Measurements from ENCODE around the gene ATAD3C. TPM values are rescaled to one million over a fixed set of nuclear protein-coding genes. Genes with fewer than 3 reads are reported as not detected.

Gene ATAD3C
- total RNA-seq: not detected in 2 replicates

GRCh38 chr1:1449099-1449739 is at the start of gene ATAD3C:
TSS of gene ATAD3C (plus strand) at chr1:1449689. CDS start at chr1:1450684, 995 bp downstream.

GRCh38 chr1:1406821-1407635 is 42.5 kb upstream of the ATAD3C start, which contains the start of gene MRPL20:
TSS of gene MRPL20 (minus strand) at chr1:1407293. CDS start at chr1:1407217, 76 bp downstream.

GRCh38 chr1:1421147-1421906 is 28.2 kb upstream of the ATAD3C start, which contains the start of gene ANKRD65:
TSS of gene ANKRD65 (minus strand) at chr1:1421276. CDS start at chr1:1421005, 271 bp downstream.

GRCh38 chr1:1435106-1435903 is 14.2 kb upstream of the ATAD3C start, which contains the start of gene VWA1:
TSS of gene VWA1 (plus strand) at chr1:1435690. CDS start at chr1:1435749, 59 bp downstream.

GRCh38 chr1:1471389-1472052 is 22.0 kb downstream of the ATAD3C start, which contains the start of gene ATAD3B:
TSS of gene ATAD3B (plus strand) at chr1:1471765. CDS start at chr1:1471885, 120 bp downstream.

DNA sequence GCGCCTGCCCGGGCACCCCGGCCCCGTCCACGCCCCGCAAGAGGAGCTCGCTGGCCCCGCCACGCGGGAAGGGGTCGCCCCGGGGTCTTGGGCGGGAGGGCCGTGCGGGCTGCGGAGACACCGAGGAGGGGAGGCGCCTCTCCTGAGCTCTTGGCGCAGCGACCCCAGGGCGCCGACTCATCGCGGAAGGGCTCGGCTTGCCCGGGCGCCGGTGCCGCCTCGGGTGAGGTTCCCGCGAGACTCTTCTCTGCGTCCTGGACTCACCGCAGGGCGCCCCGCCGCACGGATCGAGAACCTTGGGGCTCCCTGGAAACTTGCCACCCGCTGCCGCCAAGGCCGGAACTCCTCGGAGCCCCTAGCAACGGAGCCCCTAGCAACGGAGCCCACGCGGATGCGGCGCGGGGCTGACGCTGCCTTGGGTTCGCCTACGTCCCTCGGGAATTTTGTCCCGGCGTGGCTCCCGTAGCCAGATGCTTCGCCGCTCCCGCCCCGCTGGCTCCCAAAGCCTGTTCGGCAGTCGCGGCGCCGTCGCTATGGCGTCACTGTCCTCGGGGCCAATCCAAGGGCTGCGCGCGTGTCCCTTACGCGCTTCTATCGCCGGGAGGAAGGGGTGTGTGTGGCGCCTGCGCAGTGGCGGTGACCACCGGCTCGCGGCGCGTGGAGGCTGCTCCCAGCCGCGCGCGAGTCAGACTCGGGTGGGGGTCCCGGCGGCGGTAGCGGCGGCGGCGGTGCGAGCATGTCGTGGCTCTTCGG is 62.2 kb downstream of the ATAD3C start, which contains the start of gene ATAD3A:
ATAD3A (plus strand) TSS at position 630 of the 753 bp plus-strand sequence; CDS start at position 737, 107 bp downstream.

Other genes starting within 250 kb of the ATAD3C start
- gene TNFRSF18, start 243.1 kb upstream of the ATAD3C start, total RNA-seq: 4.1 TPM in 1 of 2 replicates, not detected in the other
- gene TNFRSF4, start 235.5 kb upstream of the ATAD3C start, total RNA-seq: 3.3 and 5.9 TPM in 2 replicates
- 201 and 230 TPM in 2 replicates for gene SDF4, start 217.7 kb upstream of the ATAD3C start, total RNA-seq
- 32.1 and 35.6 TPM in 2 replicates for gene B3GALT6, start 217.5 kb upstream of the ATAD3C start, total RNA-seq
- gene C1QTNF12, start 203.0 kb upstream of the ATAD3C start, total RNA-seq: 0.25 and 0.93 TPM in 2 replicates
- gene UBE2J2, start 175.8 kb upstream of the ATAD3C start, total RNA-seq: 37.2 and 39.1 TPM in 2 replicates
- gene SCNN1D, start 169.3 kb upstream of the ATAD3C start, total RNA-seq: 0.44 and 1.2 TPM in 2 replicates
- 24.8 and 30.2 TPM in 2 replicates for gene ACAP3, start 141.8 kb upstream of the ATAD3C start, total RNA-seq
- gene PUSL1, start 141.1 kb upstream of the ATAD3C start, total RNA-seq: 32.4 and 33.3 TPM in 2 replicates
- 55.9 and 57.5 TPM in 2 replicates for gene INTS11, start 125.0 kb upstream of the ATAD3C start, total RNA-seq
- 23.7 and 25.1 TPM in 2 replicates for gene CPTP, start 124.9 kb upstream of the ATAD3C start, total RNA-seq
- gene TAS1R3, start 118.4 kb upstream of the ATAD3C start, total RNA-seq: 0.06 TPM in 1 of 2 replicates, not detected in the other
- gene DVL1, start 100.3 kb upstream of the ATAD3C start, total RNA-seq: 34.1 and 38.3 TPM in 2 replicates
- 630 and 641 TPM in 2 replicates for gene MXRA8, start 91.1 kb upstream of the ATAD3C start, total RNA-seq
- 105 and 109 TPM in 2 replicates for gene AURKAIP1, start 74.5 kb upstream of the ATAD3C start, total RNA-seq
- gene CCNL2, start 50.4 kb upstream of the ATAD3C start, total RNA-seq: 119 and 121 TPM in 2 replicates
- gene MRPL20, start 42.4 kb upstream of the ATAD3C start, total RNA-seq: 91.9 and 98.0 TPM in 2 replicates
- 0.20 and 1.00 TPM in 2 replicates for gene ANKRD65, start 28.4 kb upstream of the ATAD3C start, total RNA-seq
- gene VWA1, start 14.0 kb upstream of the ATAD3C start, total RNA-seq: 6.9 and 14.0 TPM in 2 replicates
- 8.6 and 9.3 TPM in 2 replicates for gene ATAD3B, start 22.1 kb downstream of the ATAD3C start, total RNA-seq
- gene ATAD3A, start 62.5 kb downstream of the ATAD3C start, total RNA-seq: 19.9 and 27.5 TPM in 2 replicates
- 1.2 and 5.8 TPM in 2 replicates for gene TMEM240, start 90.9 kb downstream of the ATAD3C start, total RNA-seq
- gene SSU72, start 125.2 kb downstream of the ATAD3C start, total RNA-seq: 95.3 and 101 TPM in 2 replicates
- gene FNDC10, start 150.4 kb downstream of the ATAD3C start, total RNA-seq: 12.5 and 15.5 TPM in 2 replicates
- gene MIB2, start 165.8 kb downstream of the ATAD3C start, total RNA-seq: 40.8 and 48.0 TPM in 2 replicates
- gene MMP23B, start 182.5 kb downstream of the ATAD3C start, total RNA-seq: 13.6 and 15.7 TPM in 2 replicates
- 10.8 and 12.0 TPM in 2 replicates for gene CDK11B, start 209.3 kb downstream of the ATAD3C start, total RNA-seq
- gene SLC35E2B, start 243.1 kb downstream of the ATAD3C start, total RNA-seq: 43.6 and 43.7 TPM in 2 replicates